ENCODE data around the gene CFAP65. TPM values are rescaled to one million over a fixed set of nuclear protein-coding genes. Genes with fewer than 3 reads are reported as not detected.

The CFAP65 gene, protein sequence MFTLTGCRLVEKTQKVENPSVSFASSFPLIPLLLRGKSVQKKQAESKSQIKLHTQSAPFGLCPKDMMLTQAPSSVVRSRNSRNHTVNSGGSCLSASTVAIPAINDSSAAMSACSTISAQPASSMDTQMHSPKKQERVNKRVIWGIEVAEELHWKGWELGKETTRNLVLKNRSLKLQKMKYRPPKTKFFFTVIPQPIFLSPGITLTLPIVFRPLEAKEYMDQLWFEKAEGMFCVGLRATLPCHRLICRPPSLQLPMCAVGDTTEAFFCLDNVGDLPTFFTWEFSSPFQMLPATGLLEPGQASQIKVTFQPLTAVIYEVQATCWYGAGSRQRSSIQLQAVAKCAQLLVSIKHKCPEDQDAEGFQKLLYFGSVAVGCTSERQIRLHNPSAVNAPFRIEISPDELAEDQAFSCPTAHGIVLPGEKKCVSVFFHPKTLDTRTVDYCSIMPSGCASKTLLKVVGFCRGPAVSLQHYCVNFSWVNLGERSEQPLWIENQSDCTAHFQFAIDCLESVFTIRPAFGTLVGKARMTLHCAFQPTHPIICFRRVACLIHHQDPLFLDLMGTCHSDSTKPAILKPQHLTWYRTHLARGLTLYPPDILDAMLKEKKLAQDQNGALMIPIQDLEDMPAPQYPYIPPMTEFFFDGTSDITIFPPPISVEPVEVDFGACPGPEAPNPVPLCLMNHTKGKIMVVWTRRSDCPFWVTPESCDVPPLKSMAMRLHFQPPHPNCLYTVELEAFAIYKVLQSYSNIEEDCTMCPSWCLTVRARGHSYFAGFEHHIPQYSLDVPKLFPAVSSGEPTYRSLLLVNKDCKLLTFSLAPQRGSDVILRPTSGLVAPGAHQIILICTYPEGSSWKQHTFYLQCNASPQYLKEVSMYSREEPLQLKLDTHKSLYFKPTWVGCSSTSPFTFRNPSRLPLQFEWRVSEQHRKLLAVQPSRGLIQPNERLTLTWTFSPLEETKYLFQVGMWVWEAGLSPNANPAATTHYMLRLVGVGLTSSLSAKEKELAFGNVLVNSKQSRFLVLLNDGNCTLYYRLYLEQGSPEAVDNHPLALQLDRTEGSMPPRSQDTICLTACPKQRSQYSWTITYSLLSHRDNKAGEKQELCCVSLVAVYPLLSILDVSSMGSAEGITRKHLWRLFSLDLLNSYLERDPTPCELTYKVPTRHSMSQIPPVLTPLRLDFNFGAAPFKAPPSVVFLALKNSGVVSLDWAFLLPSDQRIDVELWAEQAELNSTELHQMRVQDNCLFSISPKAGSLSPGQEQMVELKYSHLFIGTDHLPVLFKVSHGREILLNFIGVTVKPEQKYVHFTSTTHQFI (N-terminal part only)
- total RNA-seq (2022) (0.34 and 0.77 TPM in 2 replicates), Bru-seq, nascent RNA (percentile 13 among the genes with signal in this experiment), BruChase-seq, experiment 1, labeled RNA remaining after a 2-hour chase (percentile 18 among the genes with signal in this experiment), BruChase-seq, experiment 2, labeled RNA remaining after a 6-hour chase (percentile 24 among the genes with signal in this experiment)
- long read RNA-seq, partial matches to known transcripts, result 0 of 1 reads
- long read RNA-seq, other reads (novel, unspliced or antisense), result 1 of 1 reads

DNA sequence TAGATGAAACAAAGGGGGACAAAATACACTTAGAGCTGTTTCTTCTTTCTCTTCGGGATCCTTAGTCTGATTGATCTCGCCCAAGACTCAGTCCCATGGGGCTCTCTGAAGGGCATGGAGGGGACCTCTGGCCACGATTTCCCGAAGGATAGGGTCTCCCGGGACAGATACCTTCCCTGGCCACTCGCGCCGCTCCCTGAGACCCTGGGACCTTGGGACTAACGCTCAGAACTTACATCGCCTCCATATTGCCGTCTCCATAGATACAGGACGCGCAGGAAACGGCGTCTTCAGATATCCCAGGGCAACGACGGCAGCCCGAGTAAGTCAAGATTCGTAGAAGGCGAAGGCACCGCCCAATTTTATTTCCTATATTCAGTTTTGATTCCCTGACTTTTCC lies at the start of gene CFAP65:
Gene CFAP65, minus strand, starts transcription at position 265 of the 400 bp plus-strand sequence. CDS start 2,468 bp downstream, outside the sequence.
- BruUV-seq (replicated peaks), result no TSS peak

DNA sequence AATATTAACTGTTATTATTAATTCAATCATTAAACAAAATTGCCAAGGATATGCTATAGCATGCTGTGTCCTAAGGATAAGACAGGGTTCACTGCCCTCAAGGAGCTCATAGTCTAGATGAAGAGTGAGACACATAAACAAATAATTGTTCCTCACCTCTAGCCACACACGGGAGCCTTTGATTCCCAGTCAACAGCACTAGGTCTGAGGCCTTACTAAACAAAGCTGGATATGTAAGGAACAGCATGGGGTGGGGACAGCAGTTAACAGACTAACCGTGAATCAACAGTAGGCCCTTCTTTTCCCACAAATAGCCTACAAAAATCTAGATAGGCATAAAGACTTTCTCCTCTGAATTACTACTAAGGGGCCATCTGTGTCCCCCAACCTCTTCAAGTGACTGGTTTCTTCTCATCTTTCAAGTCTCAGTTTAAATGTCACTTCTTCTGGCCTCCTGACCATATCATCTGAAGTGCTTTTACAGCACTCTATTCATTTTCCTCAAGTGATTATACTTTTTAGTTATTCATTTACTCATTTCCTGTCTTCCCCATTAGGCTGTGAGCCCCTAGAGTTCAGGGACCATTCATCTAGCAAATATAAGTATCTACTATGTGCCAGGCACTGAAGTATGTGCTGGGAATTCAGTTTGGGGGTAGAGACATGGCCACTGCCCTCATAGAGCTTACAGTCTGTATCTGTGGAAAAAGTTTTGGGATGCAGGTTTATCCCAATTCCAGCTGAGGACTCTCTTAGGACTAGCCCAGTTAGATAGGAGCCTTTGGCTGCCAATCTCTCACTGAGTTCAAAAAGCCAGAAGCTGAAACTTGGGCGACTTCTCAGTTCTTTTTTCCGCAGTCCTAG lies 49.4 kb upstream of the CFAP65 start:
- ChIA-PET CTCF (interaction anchor here (0.6 to 1.3 kb wide), 4 partner anchors 10 to 354 kb away, joined by 3 to 5 read pairs (median 3); partner anchors contain the start of gene IHH), POLR2A (no interaction called here)
- Histone ChIP-seq H3K9me3 (no peaks in the 10 kb centered on the region; the same call in 1 of the 2 replicates), H3K4me3 (ENCODE audit: low read depth, low read length) (no peak overlapping the region), H3K36me3 (ENCODE audit: control insufficient read depth, insufficient read depth, low read length) (peaks cover 2% of the 10 kb centered on the region; the same call in 1 of the 2 replicates), H3K4me1 (no peaks in the 10 kb centered on the region), H3K27me3 (replicated peaks; ENCODE audit: control insufficient read depth, insufficient read depth, low read length) (no peaks in the 10 kb centered on the region)
- no peak overlapping the region for H3K27ac Mint-ChIP-seq (ENCODE audit: unreplicated experiment)
- DNase-seq, result no peak
- H3K9me3 Mint-ChIP-seq (ENCODE audit: unreplicated experiment), result no peaks in the 10 kb centered on the region
- H3K4me1 Mint-ChIP-seq (ENCODE audit: low read depth, unreplicated experiment), result no peaks in the 10 kb centered on the region
- H3K4me3 Mint-ChIP-seq (ENCODE audit: unreplicated experiment), result no peak overlapping the region
- H3K36me3 Mint-ChIP-seq (ENCODE audit: insufficient read depth, unreplicated experiment), result no peaks in the 10 kb centered on the region
- TF ChIP-seq, protein P1, sequence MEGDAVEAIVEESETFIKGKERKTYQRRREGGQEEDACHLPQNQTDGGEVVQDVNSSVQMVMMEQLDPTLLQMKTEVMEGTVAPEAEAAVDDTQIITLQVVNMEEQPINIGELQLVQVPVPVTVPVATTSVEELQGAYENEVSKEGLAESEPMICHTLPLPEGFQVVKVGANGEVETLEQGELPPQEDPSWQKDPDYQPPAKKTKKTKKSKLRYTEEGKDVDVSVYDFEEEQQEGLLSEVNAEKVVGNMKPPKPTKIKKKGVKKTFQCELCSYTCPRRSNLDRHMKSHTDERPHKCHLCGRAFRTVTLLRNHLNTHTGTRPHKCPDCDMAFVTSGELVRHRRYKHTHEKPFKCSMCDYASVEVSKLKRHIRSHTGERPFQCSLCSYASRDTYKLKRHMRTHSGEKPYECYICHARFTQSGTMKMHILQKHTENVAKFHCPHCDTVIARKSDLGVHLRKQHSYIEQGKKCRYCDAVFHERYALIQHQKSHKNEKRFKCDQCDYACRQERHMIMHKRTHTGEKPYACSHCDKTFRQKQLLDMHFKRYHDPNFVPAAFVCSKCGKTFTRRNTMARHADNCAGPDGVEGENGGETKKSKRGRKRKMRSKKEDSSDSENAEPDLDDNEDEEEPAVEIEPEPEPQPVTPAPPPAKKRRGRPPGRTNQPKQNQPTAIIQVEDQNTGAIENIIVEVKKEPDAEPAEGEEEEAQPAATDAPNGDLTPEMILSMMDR (IDR thresholded peaks at IDR 0.05; ENCODE audit: insufficient read depth in 1 of 2, low read depth in 1 of 2, low read length in 1 of 2, severe bottlenecking in 1 of 2, unreplicated experiment in 1 of 2), result no peak
- intact Hi-C loops (cut with micrococcal nuclease; ENCODE audit: unreplicated experiment), result no loop called here
- no TSS peak for BruUV-seq (replicated peaks)
- no peaks in the 10 kb centered on the region for H3K27me3 Mint-ChIP-seq (ENCODE audit: insufficient read depth, unreplicated experiment)

More for the DNA sequence above, at the start of gene CFAP65:
- Mint-ChIP-seq H3K4me3 (ENCODE audit: unreplicated experiment) (no peak within 1 kb of the TSS), H3K27me3 (ENCODE audit: insufficient read depth, unreplicated experiment) (peaks cover 7% of the 10 kb centered on the region), H3K27ac (ENCODE audit: unreplicated experiment) (no peak within 1 kb of the TSS), H3K4me1 (ENCODE audit: low read depth, unreplicated experiment) (no peaks in the 10 kb centered on the region), H3K9me3 (ENCODE audit: unreplicated experiment) (no peaks in the 10 kb centered on the region), H3K36me3 (ENCODE audit: insufficient read depth, unreplicated experiment) (no peaks in the 10 kb centered on the region)
- H3K4me3 ChIP-seq (ENCODE audit: low read depth, low read length), result no peak within 1 kb of the TSS
- CTCF ChIA-PET, result interaction anchor here (0.6 to 1.3 kb wide), 2 partner anchors 11 to 58 kb away, joined by 4 to 5 read pairs; no protein-coding TSS in a partner anchor
- DNase-seq, result no peak
- 0 out of 2 replicates have a peak, but pooled peaks cover 5% of the 10 kb centered on the region for H3K4me1 ChIP-seq
- H3K36me3 ChIP-seq (ENCODE audit: control insufficient read depth, insufficient read depth, low read length), result no peaks in the 10 kb centered on the region
- POLR2A ChIA-PET, result no interaction called here
- intact Hi-C loops (cut with micrococcal nuclease; ENCODE audit: unreplicated experiment), result no loop called here
- H3K9me3 ChIP-seq, result no peaks in the 10 kb centered on the region
- TF ChIP-seq, protein P1 (IDR thresholded peaks at IDR 0.05; ENCODE audit: insufficient read depth in 1 of 2, low read depth in 1 of 2, low read length in 1 of 2, severe bottlenecking in 1 of 2, unreplicated experiment in 1 of 2), result no peak
- H3K27me3 ChIP-seq (replicated peaks; ENCODE audit: control insufficient read depth, insufficient read depth, low read length), result no peaks in the 10 kb centered on the region
